Fibroblast of peridontal ligament (primary cell): Measurements from ENCODE around the gene TFG.

Source experiments
- DNase-seq: peaks from one replicate; pipeline ENCODE4 v3.0.0-alpha.2; 2010; ENCODE audit errors: extremely low read depth

The TFG gene

DNA sequence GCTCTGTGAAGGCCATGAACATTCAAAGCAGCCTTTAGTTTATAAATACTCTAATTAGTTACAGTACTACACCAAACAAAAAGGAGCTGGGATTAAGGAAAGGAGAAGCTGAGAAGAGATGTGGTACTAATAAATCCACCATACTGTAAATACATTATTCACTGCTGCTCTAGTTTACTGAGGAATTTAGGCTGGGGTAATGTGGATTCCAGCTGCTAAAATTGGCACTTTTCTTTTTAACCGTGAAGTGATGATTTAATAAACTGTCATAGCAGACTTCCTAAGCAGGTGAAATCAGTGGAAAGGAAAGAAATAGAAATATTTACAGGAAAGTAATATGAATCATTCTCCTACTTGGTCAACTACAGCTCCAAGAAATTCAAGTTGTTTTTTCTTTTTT lies 88.7 kb downstream of the TFG start:
- DNase-seq: peak; percentile 43
